ENCODE measurements around the gene RAPGEFL1. TPM values are rescaled to one million over a fixed set of nuclear protein-coding genes. Genes with fewer than 3 reads are reported as not detected.

RAPGEFL1 gene
- total and polyA plus RNA-seq, 8 donors: 6.3 to 13.1 (median 7.9) TPM

GRCh38 chr17:40151414-40151963, 25.8 kb upstream of the RAPGEFL1 start:
- peak overlapping the region in 1 of 2 donors; percentile 70 for H3K27ac ChIP-seq
- ATAC-seq (no peak), DNase-seq (no peak)
- no peaks in the 10 kb centered on the region for H3K9me3 ChIP-seq
- TF ChIP-seq CTCF (IDR thresholded peaks at IDR 0.05): no peak
- no peak overlapping the region for H3K4me3 ChIP-seq
- no peaks in the 10 kb centered on the region for H3K27me3 ChIP-seq
- intact Hi-C loops (cut with DNase I): no loop called here
- peaks cover 0 to 55% of the 10 kb centered on the region in 2 donors for H3K4me1 ChIP-seq
- peaks cover 0 to 85% of the 10 kb centered on the region in 2 donors for H3K36me3 ChIP-seq

GRCh38 chr17:40153603-40154236, 23.6 kb upstream of the RAPGEFL1 start:
- intact Hi-C loops (cut with DNase I): no loop called here
- DNase-seq (no peak), ATAC-seq (no peak)
- Histone ChIP-seq H3K27me3 (no peaks in the 10 kb centered on the region), H3K4me3 (no peak overlapping the region), H3K9me3 (no peaks in the 10 kb centered on the region), H3K36me3 (peaks cover 0 to 71% of the 10 kb centered on the region in 2 donors), H3K27ac (peak overlapping the region in 1 of 2 donors; percentile 64), H3K4me1 (peaks cover 9 to 54% of the 10 kb centered on the region in 2 donors)
- TF ChIP-seq CTCF (IDR thresholded peaks at IDR 0.05): no peak

DNA sequence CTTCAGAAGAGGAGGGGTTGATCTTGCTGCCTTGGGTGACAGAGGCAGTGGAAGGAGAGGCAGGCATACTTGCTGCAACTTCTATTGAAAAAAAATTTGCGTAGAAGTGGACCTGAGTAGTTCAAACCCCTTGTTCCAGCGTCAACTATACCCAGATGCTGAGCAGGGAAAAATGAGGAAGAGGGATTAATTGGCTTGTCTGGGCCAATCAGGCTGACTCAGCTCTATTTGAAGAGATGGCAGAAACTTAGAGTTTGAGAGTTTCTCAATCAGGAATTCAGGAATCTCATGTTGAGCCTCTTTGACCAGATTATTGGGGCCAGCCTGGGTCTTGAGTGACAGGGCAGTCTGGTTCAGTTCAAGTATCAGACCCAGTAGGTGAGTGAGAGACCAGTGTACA, 19.3 kb upstream of the RAPGEFL1 start:
- peaks cover 9 to 32% of the 10 kb centered on the region in 2 donors for H3K4me1 ChIP-seq
- intact Hi-C loops (cut with DNase I): no loop called here
- TF ChIP-seq CTCF (IDR thresholded peaks at IDR 0.05): no peak
- H3K4me3 ChIP-seq: no peak overlapping the region
- H3K36me3 ChIP-seq: peaks cover 0 to 61% of the 10 kb centered on the region in 2 donors
- DNase-seq: no peak
- H3K9me3 ChIP-seq: no peaks in the 10 kb centered on the region
- ATAC-seq: peak; percentile 29
- H3K27ac ChIP-seq: peak overlapping the region in 1 of 2 donors; percentile 77
- no peaks in the 10 kb centered on the region for H3K27me3 ChIP-seq

DNA sequence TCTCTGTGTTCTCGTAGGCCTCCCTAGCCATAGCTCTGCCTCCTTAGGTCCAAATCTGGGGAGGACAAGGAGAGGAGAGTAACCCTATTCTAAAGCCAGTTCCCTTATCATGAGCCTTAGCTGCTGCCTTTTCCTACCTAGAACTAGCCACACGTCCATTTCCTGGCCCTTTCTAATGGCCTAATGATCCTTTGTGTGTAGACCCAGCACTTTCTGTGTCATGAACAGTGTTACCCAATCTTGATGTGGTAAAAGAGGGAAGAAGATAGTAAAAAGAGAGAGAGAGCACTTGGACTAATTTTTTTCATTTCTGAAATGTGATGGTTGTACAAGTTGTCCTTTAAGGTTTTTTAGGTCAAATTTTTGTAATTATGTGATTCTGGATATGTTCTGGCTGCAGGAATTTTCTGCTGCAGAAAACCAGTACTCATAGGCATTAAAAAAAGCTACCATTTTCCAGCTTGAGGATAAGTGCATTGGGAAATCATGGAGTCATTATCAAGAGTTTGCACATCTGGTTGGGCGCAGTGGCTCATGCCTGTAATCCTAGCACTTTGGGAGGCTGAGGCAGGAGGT, 18.7 kb upstream of the RAPGEFL1 start:
- no peak overlapping the region for H3K4me3 ChIP-seq
- H3K4me1 ChIP-seq: peaks cover 9 to 26% of the 10 kb centered on the region in 2 donors
- H3K36me3 ChIP-seq: peaks cover 0 to 61% of the 10 kb centered on the region in 2 donors
- TF ChIP-seq CTCF (IDR thresholded peaks at IDR 0.05): no peak
- H3K9me3 ChIP-seq: no peaks in the 10 kb centered on the region
- H3K27ac ChIP-seq: peak overlapping the region in 1 of 2 donors; percentile 77
- no peaks in the 10 kb centered on the region for H3K27me3 ChIP-seq
- peak in 2 of 4 donors; percentile 31 to 53 for DNase-seq
- peak; percentile 33 for ATAC-seq
- intact Hi-C loops (cut with DNase I): no loop called here

DNA sequence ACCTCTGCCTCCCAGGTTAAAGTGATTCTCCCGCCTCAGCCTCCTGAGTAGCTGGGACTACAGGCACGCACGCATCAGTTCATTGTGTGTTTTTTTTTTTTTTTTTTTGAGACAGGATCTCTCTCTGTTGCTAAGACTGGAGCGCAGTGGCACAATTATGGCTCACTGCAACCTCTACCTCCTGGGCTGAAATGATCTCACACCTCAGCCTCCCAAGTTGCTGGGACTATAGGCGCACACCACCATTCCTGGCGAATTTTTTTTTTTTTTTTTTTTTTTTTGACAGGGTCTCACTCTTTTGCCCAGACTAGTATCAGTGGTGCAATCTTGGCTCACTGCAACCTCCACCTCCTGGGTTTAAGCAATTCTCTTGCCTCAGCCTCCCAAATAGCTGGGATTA, 17.8 kb upstream of the RAPGEFL1 start:
- Histone ChIP-seq H3K9me3 (no peaks in the 10 kb centered on the region), H3K27me3 (no peaks in the 10 kb centered on the region), H3K27ac (no peak overlapping the region), H3K4me1 (peaks cover 9 to 19% of the 10 kb centered on the region in 2 donors), H3K36me3 (peaks cover 0 to 61% of the 10 kb centered on the region in 2 donors), H3K4me3 (no peak overlapping the region)
- TF ChIP-seq CTCF (IDR thresholded peaks at IDR 0.05): no peak
- intact Hi-C loops (cut with DNase I): no loop called here
- DNase-seq (no peak), ATAC-seq (no peak)
